NCI-H524 treated with DMSO at 0.1 percent for 48 hours (cell line): ENCODE data around the gene MYH15.
A peak's percentile ranks its signal among the peaks of the same experiment; 100 is the strongest.

Source experiments
- DNase-seq: peaks from one replicate; lab custom pipeline; 2025; lab: John Stamatoyannopoulos, UW

MYH15 gene

GRCh38 chr3:108510496-108510895, at the start of gene MYH15:
Gene MYH15 (minus strand): TSS chr3:108510596. CDS start chr3:108510530, 66 bp downstream.
- no peak for DNase-seq

- DNase-seq, result no peak
Measured at GRCh38 chr3:108555966-108556581, 45.7 kb upstream of the MYH15 start.

- no peak for DNase-seq
Measured at GRCh38 chr3:108554913-108555571, 44.6 kb upstream of the MYH15 start.

GRCh38 chr3:108554229-108554628, 43.8 kb upstream of the MYH15 start:
- DNase-seq, result no peak

- peak; percentile 20 for DNase-seq
Measured at GRCh38 chr3:108552267-108553159, 42.1 kb upstream of the MYH15 start.

DNA sequence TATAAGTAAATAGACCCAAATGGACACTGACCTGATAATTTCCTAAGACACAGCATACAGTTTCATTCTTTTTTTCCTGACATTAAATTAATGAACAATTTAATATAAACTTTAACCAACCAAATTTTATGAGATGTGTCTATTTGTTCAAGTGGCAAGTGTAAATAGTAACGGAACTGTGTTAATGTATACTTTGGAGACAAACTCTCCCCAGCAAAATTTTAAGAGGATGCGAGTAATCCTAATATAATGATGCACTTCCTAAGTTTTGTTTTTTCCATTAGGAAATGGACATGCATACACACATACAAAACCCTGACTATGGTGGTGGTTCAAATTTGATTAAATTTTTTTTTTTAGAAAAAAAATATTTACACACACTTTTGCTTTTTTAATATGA, 38.5 kb upstream of the MYH15 start:
- no peak for DNase-seq

DNA sequence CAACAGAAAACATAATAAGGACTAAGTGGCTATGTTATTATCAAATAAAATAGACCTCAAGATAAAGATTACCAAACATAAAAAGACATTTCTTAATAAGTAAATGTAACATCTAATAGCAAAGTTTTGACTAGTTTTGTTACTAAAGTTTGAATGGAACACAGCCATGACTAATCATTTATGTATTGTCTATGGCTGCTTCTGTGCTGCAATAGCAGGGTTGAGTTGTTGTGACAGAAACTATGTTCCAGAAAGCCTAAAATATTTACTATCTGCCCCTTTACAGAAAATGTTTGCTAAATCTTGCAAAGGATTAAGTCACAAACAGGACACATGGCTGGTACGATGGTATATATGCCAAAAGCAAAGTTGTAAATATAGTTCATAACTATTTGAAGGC, 37.9 kb upstream of the MYH15 start:
- DNase-seq, result no peak

- DNase-seq, result no peak
Measured at GRCh38 chr3:108546692-108547091, 36.3 kb upstream of the MYH15 start.

DNA sequence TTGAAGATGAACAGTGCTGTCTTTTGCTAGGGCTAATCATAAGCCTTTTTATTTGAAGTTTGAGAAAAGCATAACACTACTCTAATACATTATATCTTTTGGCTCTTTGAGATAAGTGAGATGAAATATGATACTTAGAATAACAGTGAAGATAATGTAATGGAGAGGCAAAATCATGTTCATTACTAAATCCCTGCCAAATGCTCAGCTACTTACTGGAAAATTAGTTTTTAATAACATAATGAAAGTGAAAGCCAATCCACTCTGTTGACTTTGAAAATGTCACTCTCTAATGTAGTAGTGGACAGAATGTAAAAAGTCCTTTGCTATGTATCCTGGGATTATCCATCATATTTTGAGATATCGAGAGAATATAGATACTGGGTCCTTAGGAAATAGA, 35.9 kb upstream of the MYH15 start:
- DNase-seq, result peak; percentile 61

DNA sequence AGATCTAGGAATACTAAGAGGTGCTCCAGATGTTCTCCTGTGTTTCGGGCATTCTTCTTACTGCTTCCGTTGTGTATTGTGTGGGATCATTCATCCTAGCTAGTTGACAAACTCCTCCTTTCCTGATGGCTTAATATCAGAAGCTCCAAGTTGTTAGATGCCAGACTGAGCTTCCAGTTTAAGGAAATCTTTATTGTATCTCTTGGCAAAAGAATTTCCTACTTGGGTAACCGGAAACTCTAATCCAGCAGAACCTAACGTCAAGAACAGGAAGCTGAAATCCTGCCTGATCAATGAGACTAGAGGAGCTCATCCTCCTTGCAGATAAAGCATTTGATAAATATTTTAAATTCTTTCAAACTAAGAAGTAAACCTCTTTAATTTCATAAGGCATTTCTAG, 27.7 kb upstream of the MYH15 start:
- DNase-seq, result no peak

DNA sequence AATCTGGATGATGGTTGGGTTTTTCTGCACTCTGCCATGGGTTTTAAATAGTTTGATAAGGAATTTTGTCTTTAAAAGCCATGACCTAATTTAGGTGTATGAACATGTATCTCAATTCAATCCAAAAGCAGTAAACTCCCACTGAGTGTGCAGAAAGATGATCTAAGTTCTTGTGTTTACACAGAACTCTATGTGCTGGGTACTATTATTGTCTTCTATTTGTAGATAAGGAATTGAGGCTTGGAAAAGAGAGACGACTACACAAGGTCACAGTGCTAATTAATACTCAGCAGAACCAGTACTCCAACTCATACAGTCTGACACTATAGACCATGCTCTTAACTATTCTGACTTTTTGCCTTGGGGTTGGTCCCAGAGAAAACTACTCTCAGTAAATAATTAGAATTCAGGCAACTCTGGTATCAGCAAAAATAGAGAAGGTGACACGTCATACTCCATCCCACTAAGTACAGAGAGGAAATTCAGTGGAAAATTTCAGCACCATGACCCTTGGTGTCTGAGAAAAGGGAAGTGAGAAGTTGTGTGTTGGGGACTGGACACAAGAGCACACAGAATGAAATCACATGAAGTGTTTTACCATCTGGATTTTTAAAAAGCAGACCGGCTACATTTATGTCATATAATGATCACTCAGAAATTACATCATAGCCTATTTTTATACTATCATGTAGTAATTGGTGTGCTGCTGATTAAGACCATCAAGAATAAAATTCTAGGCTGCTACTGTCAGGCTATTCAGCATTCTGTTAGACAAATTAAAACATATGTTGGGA, 18.3 kb upstream of the MYH15 start:
- DNase-seq, result no peak

DNA sequence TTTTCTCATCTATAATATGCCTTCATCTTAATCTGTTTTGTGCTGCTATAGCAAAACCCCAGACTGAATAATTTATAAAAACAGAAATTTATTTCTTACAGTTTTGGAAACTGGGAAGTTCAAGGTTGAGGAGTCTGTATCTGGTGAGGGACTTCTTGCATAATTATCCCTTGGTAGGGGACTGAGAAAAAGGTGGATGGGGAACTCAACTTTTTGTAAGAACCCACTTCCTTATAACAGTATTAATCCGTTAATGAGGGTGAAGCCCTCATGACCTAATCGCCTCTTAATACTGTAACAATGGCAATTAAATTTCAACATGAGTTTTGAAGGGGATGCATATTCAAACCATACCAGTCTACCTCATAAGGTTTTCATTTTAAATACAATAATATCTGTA, 17.4 kb upstream of the MYH15 start:
- no peak for DNase-seq

DNA sequence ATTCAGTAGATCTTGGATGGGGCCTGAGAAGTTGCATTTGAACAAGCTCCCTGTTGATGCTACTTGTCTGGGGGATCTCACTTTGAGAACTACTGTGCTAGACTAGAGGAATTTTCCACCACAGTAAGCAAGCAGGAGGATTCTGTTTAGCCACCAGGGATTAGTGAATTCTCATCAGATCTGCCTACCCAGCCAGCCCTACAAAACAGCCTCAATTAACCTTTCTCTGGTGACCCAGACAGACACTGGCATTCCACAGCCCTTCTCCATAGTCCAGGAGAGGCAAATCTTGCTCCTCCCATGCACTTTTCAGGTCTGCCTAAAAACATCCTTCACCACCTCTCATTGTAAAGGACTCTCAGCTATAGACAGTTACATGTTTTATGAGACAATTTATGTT, 16.7 kb upstream of the MYH15 start:
- no peak for DNase-seq

DNA sequence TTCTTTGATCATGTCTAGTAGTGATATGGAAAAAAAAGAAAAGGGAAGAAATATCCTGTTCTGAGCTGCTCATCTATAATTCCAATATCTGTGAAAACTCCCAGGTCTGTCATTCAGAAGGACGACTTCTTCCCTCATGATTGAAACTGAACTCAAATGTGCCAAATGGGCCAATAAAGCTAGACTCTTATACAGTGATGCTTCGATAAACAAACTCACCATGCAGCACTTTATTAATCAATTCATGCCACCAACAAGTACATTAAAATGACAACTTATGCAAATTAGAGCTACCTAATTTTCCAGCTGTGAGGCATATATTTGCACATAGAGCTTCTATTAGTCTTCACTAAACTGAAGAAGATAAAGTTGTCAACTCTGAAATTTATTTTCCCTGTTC, 15.6 kb upstream of the MYH15 start:
- DNase-seq, result no peak

GRCh38 chr3:108525256-108525655, 14.9 kb upstream of the MYH15 start:
- DNase-seq, result no peak

- DNase-seq, result no peak
Measured at GRCh38 chr3:108524537-108524936, 14.1 kb upstream of the MYH15 start.

DNA sequence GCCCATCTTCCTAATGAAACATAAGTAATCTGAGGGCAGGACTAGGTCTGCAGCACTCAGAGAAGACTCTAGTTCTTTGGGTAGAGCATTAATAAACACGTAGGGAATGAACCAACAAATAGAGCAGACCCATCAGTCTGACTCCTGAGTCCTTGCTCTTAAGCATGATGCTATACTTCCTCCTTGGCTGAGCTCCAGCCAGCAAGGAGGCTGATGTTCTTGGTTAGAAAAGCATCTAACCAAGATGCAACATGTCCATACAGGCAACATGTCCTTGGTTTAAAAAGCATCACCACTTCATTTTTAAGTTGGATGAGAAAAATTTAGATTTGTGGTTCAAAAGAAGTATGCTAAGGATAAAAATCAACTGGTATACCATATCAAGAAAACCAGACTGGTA, 8.5 kb upstream of the MYH15 start:
- DNase-seq, result no peak

DNA sequence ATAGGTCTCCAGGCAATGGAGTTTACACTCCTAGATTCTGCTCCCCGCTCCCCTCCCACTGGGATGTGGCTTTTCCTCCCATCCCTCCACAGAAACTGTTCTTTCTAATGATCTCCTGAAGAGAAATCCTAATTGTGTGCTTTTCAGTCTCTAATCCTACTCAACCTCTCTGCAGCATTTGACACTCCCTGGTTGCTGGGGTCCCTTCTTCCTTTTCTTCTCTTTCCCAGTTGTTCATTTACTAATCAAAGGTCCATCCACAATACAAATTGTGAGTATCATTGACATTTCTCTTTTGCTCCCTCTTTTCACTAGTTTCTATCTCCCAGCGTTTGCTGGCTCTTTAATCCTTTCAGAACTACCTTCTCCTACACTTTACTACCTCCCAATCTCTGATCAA, 6.5 kb upstream of the MYH15 start:
- no peak for DNase-seq

GRCh38 chr3:108513961-108514360, 3.6 kb upstream of the MYH15 start:
- DNase-seq, result no peak

- no peak for DNase-seq
Measured at GRCh38 chr3:108512671-108513070, 2.3 kb upstream of the MYH15 start.

- DNase-seq, result no peak
Measured at GRCh38 chr3:108511490-108511889, 1.1 kb upstream of the MYH15 start.

DNA sequence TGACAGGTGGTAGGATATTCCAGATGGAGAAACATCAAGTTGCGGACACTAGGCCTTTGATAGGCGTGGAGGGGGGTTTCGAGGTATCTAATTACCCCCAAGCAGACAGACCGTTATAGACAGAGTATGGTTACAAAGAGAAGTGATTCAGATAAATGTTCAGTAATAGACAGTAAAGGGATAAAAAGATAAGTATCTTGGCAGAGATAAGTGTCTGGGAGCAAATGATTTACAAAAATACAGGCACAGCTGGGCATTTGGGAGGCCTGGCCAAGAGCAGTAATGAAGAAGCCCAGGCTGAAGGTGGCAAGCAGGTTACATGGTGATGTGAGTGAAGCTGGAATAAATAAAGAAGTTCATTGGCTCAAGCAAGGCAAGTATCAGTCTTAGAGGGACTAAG, 659 bp upstream of the MYH15 start:
- DNase-seq, result peak; percentile 94
